GM12878 (cell line): ENCODE measurements around the gene AIG1. TPM values are rescaled to one million over a fixed set of nuclear protein-coding genes. Genes with fewer than 3 reads are reported as not detected.

ENCODE experiments used
- ATAC-seq: fragments of 200-7000 bp; cut with Tn5 transposase; 3 replicates; pipeline ENCODE4 v1.9.1; 2020; ENCODE audit warnings: mild to moderate bottlenecking, moderate library complexity
- BruUV-seq: library from RNA; stranded (reverse); fragments of 400-500 nt; replicated peaks from 2 replicates; lab custom pipeline; 2021; lab: Mats Ljungman, UMichigan
- CTCF ChIA-PET: fragments of 300-600 bp; sonication (Branson Sonifier 250); formaldehyde crosslinking; extraction: SDS; loops from one replicate; lab custom pipeline; 2021; ENCODE audit warnings: inconsistent platforms; lab: Yijun Ruan, JAX
- POLR2A ChIA-PET: fragments of 350-600 bp; formaldehyde crosslinking; extraction: SDS; loops from one replicate; lab custom pipeline; 2021; ENCODE audit warnings: inconsistent platforms; lab: Charles Lee
- RAD21 ChIA-PET: fragments of 300-600 bp; sonication (Branson Sonifier 250); formaldehyde crosslinking; loops from one replicate; lab custom pipeline; 2023; ENCODE audit warnings: antibody characterized with exemption; ENCODE audit not compliant: unreplicated experiment; lab: Charles Lee
- SMC1A ChIA-PET: fragments of 300-600 bp; sonication (Branson Sonifier 250); formaldehyde crosslinking; loops from one replicate; lab custom pipeline; 2023; ENCODE audit not compliant: unreplicated experiment, uncharacterized antibody; lab: Charles Lee
- DNase-seq: peaks from one replicate; pipeline ENCODE4 v3.0.0-alpha.2; 2011; ENCODE audit warnings: low read depth, low spot score
- FAIRE-seq: peaks from 3 replicates; lab custom pipeline; 2011; peaks lifted over from hg19 to GRCh38; lab: Jason Lieb, UNC
- H2AFZ ChIP-seq: 2 replicates; pipeline ENCODE4 v1.6.0; 2011; ENCODE audit warnings: low read depth, low read length, control low read depth; ENCODE audit not compliant: control insufficient read depth
- H3K27ac ChIP-seq: 2 replicates; pipeline ENCODE4 v1.5.1; 2011; ENCODE audit warnings: control low read depth; ENCODE audit not compliant: control insufficient read depth, insufficient read depth
- H3K27me3 ChIP-seq, 2 experiments: replicated peaks in 1 of 2; 2 replicates each; pipeline versions ENCODE4 v1.6.0 to v1.6.1; 2011; ENCODE audit warnings: low read length in 1 of 2; ENCODE audit not compliant: control insufficient read depth in 2 of 2, insufficient read depth in 2 of 2
- H3K36me3 ChIP-seq, 2 experiments: 2 replicates each; pipeline ENCODE4 v1.5.1; 2011; ENCODE audit warnings: low read length in 1 of 2; ENCODE audit not compliant: control insufficient read depth in 2 of 2, insufficient read depth in 2 of 2
- H3K4me1 ChIP-seq: 2 replicates; pipeline ENCODE4 v1.6.1; 2011; ENCODE audit warnings: mild to moderate bottlenecking, low read length, moderate library complexity, mixed read lengths; ENCODE audit not compliant: control insufficient read depth, insufficient read depth
- H3K4me2 ChIP-seq: 2 replicates; pipeline ENCODE4 v1.6.0; 2011; ENCODE audit warnings: control low read depth; ENCODE audit not compliant: control insufficient read depth, insufficient read depth
- H3K4me3 ChIP-seq: fragments of 200-600 bp; sonication (generic); 2 replicates; pipeline ENCODE4 v1.5.1; 2016
- H3K79me2 ChIP-seq: 2 replicates; pipeline ENCODE4 v1.6.0; 2011; ENCODE audit warnings: low read length; ENCODE audit not compliant: control insufficient read depth, insufficient read depth
- H3K9ac ChIP-seq: 2 replicates; pipeline ENCODE4 v1.8.0; 2011; ENCODE audit warnings: low read length, control low read depth, mixed read lengths; ENCODE audit not compliant: control insufficient read depth, insufficient read depth
- H3K9me3 ChIP-seq: replicated peaks from 3 replicates; pipeline ENCODE4 v1.5.1; 2011; ENCODE audit warnings: mild to moderate bottlenecking, low read length; ENCODE audit not compliant: control insufficient read depth, insufficient read depth
- H4K20me1 ChIP-seq: 2 replicates; pipeline ENCODE4 v1.6.0; 2011; ENCODE audit not compliant: control insufficient read depth, insufficient read depth
- ATF7 ChIP-seq: fragments of 450-650 bp; IDR thresholded peaks from 2 replicates; pipeline ENCODE4 v1.6.1; 2016; ENCODE audit warnings: low read depth, mild to moderate bottlenecking
- EED ChIP-seq: sonication (generic); IDR thresholded peaks from 2 replicates; pipeline ENCODE4 v1.6.1; 2016; ENCODE audit warnings: antibody characterized with exemption, low read depth
- FOXK2 ChIP-seq: fragments of 450-650 bp; IDR thresholded peaks from 2 replicates; pipeline ENCODE4 v1.6.1; 2017; ENCODE audit warnings: mild to moderate bottlenecking, moderate library complexity
- MTA3 ChIP-seq: IDR thresholded peaks from 2 replicates; pipeline ENCODE4 v1.6.1; 2012; ENCODE audit warnings: low read length, inconsistent platforms, borderline replicate concordance
- NR2F1 ChIP-seq: fragments of 450-650 bp; conservative IDR thresholded peaks from 2 replicates; pipeline ENCODE4 v1.6.1; 2017; ENCODE audit warnings: mild to moderate bottlenecking
- RAD51 ChIP-seq: fragments of 450-650 bp; IDR thresholded peaks from 2 replicates; pipeline ENCODE4 v1.6.1; 2016; ENCODE audit warnings: moderate library complexity, mild to moderate bottlenecking, inconsistent platforms
- SMC3 ChIP-seq: IDR thresholded peaks from 2 replicates; pipeline ENCODE4 v1.6.1; 2011; ENCODE audit warnings: low read length, improper control_type of control experiment, borderline replicate concordance
- SP1 ChIP-seq: IDR thresholded peaks from one replicate; pipeline ENCODE4 v1.6.1; 2011; ENCODE audit warnings: low read depth, low read length
- ZNF217 ChIP-seq: fragments of 450-650 bp; IDR thresholded peaks from 2 replicates; pipeline ENCODE4 v1.6.1; 2017; ENCODE audit warnings: antibody characterized with exemption, mild to moderate bottlenecking
- WGBS: methylation state at CpG from one replicate; pipeline ENCODE4 v1.1.6; 2016; ENCODE audit warnings: low lambda C conversion rate; ENCODE audit not compliant: insufficient replicate concordance, insufficient coverage; ENCODE audit errors: missing lambda C conversion rate; 5-methylcytosine and 5-hydroxymethylcytosine counted together
- in situ Hi-C: fragments of 300-500 bp; cut with MboI; formaldehyde crosslinking; loops from 9 replicates; pipeline ENCODE4 v1.14.3; 2018; ENCODE audit warnings: mixed read lengths
- intact Hi-C: fragments of 100-400 bp; cut with micrococcal nuclease; formaldehyde crosslinking; loops from one replicate; pipeline ENCODE4 v1.14.2; 2022; ENCODE audit not compliant: unreplicated experiment
- polyA plus RNA-seq, 11 experiments: library from polyadenylated mRNA; depleted of rRNA in 4 of 11; unstranded in 6 of 11; stranded (reverse) in 5 of 11; fragments of >200 nt; fragmentation: Nextera tagmentation in 4 of 11; fragmentation: Illumina TruSeq in 1 of 11; extraction: Ambion mirVana in 4 of 11; extraction: Trizol in 1 of 11; gene quantifications; 1 replicate in 1 of 11; 2 replicates in 10 of 11; pipeline versions ENCODE4 v1.2.1 to v1.2.3, GENCODE V29; 2011 to 2016; ENCODE audit warnings: inconsistent platforms in 2 of 11, missing spikeins in 2 of 11, low read depth in 1 of 11
- total RNA-seq, 4 experiments: library from RNA; depleted of rRNA in 3 of 4; stranded (reverse); fragments of >200 nt in 3 of 4; fragmentation: Illumina TruSeq in 1 of 4; extraction: Trizol in 1 of 4; gene quantifications; 2 replicates each; pipeline versions ENCODE4 v1.2.1 to v1.2.3, GENCODE V29; 2013 to 2021
- TF ChIP-seq, protein P1 (sequence below): fragments of 150-350 bp; IDR thresholded peaks from 2 replicates; pipeline ENCODE4 v1.6.1; 2014; ENCODE audit warnings: mild to moderate bottlenecking, low read depth, low read length
- TF ChIP-seq, protein P2 (sequence below): fragments of 450-650 bp; IDR thresholded peaks from 2 replicates; pipeline ENCODE4 v1.6.1; 2017; ENCODE audit warnings: low read depth, mild to moderate bottlenecking, moderate library complexity
- TF ChIP-seq, protein P3 (sequence below): fragments of 450-650 bp; IDR thresholded peaks from 2 replicates; pipeline ENCODE4 v1.6.1; 2017; ENCODE audit warnings: borderline replicate concordance
- TF ChIP-seq, protein P4 (sequence below): IDR thresholded peaks from 2 replicates; pipeline ENCODE4 v1.6.1; 2012; ENCODE audit warnings: improper control_type of control experiment, low read depth, low read length; ENCODE audit not compliant: insufficient replicate concordance

The AIG1 gene
- total and polyA plus RNA-seq, 10 of the 15 experiments (the other 5 are each of a cell fraction or from before 2014, with no cell fraction given): 27.0 to 74.5 (median 36.4) TPM

DNA sequence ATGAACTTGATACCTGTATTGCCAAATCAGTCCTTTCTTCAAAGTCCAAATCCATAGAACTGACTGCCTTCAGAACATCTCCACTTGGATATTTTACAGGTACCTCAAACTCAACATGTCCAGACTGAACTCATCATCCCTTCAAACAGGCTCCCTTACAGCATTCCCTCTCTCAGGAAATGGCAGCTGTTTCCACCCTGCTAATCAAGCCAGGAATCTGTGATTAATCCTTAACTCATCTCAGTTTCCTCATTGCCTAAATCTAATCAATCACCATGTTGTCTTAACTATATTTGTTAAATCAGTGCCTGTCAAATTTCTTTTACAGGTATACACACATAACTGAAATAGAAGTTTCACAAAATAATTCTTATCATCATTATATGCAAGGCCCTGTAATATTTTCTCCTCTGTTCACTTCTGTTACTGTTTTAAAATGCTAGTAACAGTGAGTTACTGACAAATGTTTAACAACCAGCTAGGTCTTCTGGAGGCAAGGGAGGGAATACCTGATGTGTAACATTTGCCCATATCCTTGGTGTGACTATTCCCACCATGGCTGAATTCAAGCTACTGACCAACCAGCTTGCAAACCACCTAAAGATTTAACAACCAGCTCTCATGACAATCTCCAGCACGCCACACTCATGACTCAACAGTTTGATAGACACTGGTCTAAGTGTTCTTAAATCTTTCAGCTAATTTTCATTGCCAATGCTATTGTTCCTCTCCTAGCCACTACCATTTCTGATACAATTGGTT lies 264.9 kb downstream of the AIG1 start (continued):
- TF ChIP-seq EED: no peak
- no peak for TF ChIP-seq FOXK2
- TF ChIP-seq, protein P1, sequence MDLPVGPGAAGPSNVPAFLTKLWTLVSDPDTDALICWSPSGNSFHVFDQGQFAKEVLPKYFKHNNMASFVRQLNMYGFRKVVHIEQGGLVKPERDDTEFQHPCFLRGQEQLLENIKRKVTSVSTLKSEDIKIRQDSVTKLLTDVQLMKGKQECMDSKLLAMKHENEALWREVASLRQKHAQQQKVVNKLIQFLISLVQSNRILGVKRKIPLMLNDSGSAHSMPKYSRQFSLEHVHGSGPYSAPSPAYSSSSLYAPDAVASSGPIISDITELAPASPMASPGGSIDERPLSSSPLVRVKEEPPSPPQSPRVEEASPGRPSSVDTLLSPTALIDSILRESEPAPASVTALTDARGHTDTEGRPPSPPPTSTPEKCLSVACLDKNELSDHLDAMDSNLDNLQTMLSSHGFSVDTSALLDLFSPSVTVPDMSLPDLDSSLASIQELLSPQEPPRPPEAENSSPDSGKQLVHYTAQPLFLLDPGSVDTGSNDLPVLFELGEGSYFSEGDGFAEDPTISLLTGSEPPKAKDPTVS: no peak
- TF ChIP-seq, protein P2, sequence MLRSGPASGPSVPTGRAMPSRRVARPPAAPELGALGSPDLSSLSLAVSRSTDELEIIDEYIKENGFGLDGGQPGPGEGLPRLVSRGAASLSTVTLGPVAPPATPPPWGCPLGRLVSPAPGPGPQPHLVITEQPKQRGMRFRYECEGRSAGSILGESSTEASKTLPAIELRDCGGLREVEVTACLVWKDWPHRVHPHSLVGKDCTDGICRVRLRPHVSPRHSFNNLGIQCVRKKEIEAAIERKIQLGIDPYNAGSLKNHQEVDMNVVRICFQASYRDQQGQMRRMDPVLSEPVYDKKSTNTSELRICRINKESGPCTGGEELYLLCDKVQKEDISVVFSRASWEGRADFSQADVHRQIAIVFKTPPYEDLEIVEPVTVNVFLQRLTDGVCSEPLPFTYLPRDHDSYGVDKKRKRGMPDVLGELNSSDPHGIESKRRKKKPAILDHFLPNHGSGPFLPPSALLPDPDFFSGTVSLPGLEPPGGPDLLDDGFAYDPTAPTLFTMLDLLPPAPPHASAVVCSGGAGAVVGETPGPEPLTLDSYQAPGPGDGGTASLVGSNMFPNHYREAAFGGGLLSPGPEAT: no peak
- no peak for TF ChIP-seq RAD51

DNA sequence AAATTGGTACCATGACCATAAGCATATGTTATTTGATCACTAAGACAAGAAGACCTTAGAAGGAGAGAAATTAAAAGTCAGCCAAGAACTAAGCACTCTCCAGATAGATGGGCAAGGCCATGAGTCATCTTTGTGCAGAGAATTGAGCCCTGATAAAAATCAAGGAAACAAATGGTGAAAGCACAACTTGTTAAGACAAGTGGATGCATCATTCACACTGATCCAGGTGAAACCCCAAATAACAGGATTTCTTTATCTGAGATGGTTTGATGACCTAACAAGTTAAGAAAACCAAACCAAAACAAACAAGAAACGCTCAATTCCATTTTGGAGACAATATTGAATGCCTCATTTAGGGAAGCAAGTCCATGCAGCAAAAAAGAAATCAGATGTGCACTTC lies 268.2 kb downstream of the AIG1 start:
- Histone ChIP-seq H3K4me3 (no peak overlapping the region), H3K36me3 (no peaks in the 10 kb centered on the region), H3K4me2 (no peak overlapping the region), H3K27ac (no peak overlapping the region), H3K9me3 (no peaks in the 10 kb centered on the region), H3K9ac (no peak overlapping the region), H3K27me3 (no peaks in the 10 kb centered on the region), H4K20me1 (no peaks in the 10 kb centered on the region), H3K4me1 (no peaks in the 10 kb centered on the region), H2AFZ (no peak overlapping the region), H3K79me2 (no peaks in the 10 kb centered on the region)
- in situ Hi-C loops: no loop called here
- whole genome bisulfite sequencing: 0% methylated on average over 1 of the region's 1 CpG
- ATAC-seq (no peak), DNase-seq (no peak), FAIRE-seq (no peak)
- intact Hi-C loops: no loop called here
- no TSS peak for BruUV-seq
- POLR2A ChIA-PET: interaction anchor here (0.5 to 0.6 kb wide), 2 partner anchors 97 to 106 kb away, joined by 3 read pairs; no protein-coding TSS in a partner anchor
- CTCF ChIA-PET: interaction anchor here (0.7 to 1.6 kb wide), 4 partner anchors 9 to 28 kb away, joined by 3 to 5 read pairs (median 4); no protein-coding TSS in a partner anchor
- RAD21 ChIA-PET: no interaction called here
- SMC1A ChIA-PET: interaction anchor here (0.7 kb wide), 1 partner anchor 10 kb away, joined by 3 read pairs; no protein-coding TSS in a partner anchor
- TF ChIP-seq SP1 (no peak), ATF7 (no peak), ZNF217 (no peak), MTA3 (no peak), NR2F1 (no peak), SMC3 (no peak)
- TF ChIP-seq, protein P3, sequence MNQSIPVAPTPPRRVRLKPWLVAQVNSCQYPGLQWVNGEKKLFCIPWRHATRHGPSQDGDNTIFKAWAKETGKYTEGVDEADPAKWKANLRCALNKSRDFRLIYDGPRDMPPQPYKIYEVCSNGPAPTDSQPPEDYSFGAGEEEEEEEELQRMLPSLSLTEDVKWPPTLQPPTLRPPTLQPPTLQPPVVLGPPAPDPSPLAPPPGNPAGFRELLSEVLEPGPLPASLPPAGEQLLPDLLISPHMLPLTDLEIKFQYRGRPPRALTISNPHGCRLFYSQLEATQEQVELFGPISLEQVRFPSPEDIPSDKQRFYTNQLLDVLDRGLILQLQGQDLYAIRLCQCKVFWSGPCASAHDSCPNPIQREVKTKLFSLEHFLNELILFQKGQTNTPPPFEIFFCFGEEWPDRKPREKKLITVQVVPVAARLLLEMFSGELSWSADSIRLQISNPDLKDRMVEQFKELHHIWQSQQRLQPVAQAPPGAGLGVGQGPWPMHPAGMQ: no peak
- TF ChIP-seq, protein P4, sequence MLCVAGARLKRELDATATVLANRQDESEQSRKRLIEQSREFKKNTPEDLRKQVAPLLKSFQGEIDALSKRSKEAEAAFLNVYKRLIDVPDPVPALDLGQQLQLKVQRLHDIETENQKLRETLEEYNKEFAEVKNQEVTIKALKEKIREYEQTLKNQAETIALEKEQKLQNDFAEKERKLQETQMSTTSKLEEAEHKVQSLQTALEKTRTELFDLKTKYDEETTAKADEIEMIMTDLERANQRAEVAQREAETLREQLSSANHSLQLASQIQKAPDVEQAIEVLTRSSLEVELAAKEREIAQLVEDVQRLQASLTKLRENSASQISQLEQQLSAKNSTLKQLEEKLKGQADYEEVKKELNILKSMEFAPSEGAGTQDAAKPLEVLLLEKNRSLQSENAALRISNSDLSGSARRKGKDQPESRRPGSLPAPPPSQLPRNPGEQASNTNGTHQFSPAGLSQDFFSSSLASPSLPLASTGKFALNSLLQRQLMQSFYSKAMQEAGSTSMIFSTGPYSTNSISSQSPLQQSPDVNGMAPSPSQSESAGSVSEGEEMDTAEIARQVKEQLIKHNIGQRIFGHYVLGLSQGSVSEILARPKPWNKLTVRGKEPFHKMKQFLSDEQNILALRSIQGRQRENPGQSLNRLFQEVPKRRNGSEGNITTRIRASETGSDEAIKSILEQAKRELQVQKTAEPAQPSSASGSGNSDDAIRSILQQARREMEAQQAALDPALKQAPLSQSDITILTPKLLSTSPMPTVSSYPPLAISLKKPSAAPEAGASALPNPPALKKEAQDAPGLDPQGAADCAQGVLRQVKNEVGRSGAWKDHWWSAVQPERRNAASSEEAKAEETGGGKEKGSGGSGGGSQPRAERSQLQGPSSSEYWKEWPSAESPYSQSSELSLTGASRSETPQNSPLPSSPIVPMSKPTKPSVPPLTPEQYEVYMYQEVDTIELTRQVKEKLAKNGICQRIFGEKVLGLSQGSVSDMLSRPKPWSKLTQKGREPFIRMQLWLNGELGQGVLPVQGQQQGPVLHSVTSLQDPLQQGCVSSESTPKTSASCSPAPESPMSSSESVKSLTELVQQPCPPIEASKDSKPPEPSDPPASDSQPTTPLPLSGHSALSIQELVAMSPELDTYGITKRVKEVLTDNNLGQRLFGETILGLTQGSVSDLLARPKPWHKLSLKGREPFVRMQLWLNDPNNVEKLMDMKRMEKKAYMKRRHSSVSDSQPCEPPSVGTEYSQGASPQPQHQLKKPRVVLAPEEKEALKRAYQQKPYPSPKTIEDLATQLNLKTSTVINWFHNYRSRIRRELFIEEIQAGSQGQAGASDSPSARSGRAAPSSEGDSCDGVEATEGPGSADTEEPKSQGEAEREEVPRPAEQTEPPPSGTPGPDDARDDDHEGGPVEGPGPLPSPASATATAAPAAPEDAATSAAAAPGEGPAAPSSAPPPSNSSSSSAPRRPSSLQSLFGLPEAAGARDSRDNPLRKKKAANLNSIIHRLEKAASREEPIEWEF: no peak
